HG02571 (cell line): ENCODE results near the gene PREX1.

Experiments used
- ATAC-seq: cut with Tn5 transposase; IDR thresholded peaks from one replicate; pipeline ENCODE4 v1.9.1; 2021; ENCODE audit warnings: mild to moderate bottlenecking, moderate library complexity; ENCODE audit not compliant: unreplicated experiment

The PREX1 gene

DNA sequence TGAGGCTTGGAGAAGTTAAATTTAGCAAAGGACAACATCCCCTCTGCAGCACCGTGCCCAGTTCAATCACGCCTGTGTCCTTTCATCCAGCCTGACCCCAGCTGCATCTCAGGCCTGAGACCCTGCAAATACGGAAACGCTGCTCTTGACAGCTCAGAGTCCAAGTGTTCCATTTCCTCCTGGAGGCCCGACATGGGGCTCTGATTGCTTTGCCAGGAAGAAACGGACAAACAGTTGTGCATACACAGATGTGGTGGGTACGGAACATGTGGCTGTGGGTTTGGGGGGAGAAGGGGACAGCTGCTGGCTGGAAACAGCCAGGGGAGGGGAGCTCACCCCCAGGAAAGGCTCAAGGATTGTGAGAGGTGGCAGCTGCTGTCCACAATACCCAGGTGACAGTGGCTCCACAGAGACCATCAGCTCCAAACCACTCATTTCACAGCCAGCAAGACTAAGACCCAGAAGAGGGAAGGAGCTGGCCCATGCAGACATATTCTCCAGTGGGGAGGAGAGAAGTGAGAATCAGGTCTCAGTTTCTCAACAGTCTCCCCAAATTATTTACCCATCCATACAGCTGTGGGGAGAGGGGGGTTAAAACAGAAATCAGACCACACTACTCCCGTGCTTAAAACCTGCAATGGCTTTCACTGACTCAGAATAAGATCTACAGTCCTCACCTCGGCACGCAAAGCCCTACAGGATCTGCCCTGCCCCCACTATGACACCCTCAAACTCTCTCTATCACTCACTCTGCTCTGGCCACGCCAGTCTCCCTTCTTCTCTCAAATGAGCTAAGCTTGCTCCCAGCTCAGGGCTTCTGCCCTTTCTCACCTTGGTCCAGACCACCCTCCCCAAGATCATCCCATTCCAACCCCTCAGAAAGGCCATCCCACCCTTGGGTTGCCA, 89.1 kb downstream of the PREX1 start:
- ATAC-seq = peak; percentile 54

GRCh38 chr20:48738094-48738398, 89.8 kb downstream of the PREX1 start:
- no peak for ATAC-seq

- ATAC-seq = no peak
These were observed 90.2 kb downstream of the PREX1 start for GRCh38 chr20:48737434-48738093.

DNA sequence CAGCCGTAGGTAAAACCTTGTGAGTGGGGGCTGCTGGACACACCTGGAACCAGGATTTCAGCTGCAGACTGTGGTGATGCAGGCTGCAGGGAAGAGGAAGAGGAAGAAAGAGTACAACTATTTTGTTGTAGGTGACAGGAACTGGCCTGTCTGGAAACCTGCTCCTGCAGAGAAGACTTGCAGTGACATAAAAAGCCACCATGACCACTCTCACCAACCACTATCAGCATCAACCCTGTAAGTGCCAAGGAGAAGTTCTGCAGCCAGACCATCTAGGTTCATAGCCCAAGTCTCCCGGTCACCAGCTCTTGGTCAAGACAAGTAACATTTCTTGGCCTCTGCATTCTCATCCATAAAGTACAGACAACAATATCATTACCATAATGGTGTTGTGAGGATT, 91.2 kb downstream of the PREX1 start:
- ATAC-seq = no peak

- ATAC-seq = no peak
These were observed 91.6 kb downstream of the PREX1 start for GRCh38 chr20:48736231-48736630.

GRCh38 chr20:48735112-48735511, 92.7 kb downstream of the PREX1 start:
- no peak for ATAC-seq

DNA sequence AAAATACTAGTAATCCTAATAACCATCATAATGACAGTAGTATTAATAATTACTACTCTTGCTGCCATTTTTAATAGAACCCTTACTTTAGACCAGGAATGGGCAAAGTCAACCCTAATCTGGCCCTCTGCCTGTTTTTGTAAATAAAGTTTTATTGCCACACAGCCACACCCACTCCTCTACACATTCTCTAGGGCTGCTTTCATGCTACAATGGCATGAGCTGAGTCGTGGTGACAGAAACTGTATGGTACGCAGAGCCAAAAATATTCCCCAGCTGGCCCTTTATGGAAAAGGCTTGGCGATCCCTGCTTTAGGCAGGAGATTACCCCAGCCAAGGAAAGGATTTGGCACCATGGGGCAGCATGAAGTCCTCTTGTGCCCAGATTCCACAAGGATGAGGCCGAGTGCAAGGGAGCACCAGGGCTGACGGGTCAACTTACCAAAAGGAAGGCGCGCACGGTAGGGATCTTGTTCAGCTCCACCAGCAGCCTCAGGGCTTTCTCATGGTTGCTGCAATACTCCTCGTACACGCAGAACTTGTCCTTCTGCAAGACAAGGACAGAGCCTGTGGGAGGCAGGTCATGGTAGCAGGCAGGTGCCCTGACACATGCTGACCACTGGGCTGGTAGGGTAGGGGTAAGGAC, 93.6 kb downstream of the PREX1 start:
- ATAC-seq = no peak

DNA sequence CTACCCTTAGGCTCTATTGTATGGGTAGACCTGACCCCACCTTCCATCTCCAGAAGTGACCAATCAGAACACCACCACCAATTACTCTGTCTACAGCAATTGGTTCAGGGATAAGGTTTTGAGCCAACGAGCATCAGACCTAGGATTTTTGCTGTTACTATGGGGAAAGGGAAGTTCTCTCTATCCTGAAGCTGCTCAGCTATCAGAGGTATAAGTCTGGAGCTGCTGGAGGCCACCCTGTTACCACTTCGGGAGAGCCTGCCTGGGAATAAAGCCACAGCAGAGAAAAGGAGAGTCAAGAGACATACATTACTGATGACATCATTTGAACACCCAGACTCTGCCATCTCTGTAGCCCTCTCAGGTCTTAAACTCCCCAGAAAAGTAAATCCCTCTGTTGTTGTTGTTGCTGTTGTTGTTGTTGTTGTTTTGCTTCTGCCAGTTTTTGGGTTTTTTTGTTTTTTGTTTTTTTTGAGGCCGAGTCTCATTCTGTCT, 94.5 kb downstream of the PREX1 start:
- ATAC-seq = no peak

DNA sequence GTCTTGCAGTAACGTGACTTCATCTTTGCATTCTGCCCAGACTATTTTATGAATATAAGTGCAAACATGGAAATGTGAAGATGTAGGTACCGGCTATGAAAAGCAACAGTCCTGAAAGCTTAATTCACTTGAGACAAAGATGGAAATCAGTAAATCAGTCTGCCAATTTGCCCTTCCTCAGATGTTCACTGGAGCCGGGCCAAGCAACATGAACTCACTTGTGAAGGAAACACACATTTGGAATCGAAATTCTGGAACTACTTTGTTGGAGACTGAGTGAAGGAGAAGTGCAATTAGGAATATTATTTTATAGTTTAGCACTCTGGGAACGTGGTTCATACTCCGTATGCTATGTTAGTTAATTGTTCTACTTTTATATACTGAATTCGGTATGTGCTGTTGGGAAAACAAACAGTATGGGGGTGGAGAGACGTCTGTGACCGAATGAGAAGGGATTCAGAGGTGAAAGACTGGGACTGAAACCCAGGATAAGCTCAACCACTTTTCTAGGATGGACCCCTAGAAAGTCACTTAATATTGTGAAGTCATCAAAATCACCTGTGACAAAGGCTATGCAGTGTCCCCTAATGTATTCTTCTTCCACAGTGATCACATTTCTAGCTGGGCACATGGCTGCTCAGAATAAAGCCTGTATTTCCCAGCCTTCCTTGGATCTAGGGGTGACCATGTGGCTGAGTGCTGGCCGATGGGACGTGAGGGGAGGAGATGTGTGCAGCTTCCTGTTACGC, 95.5 kb downstream of the PREX1 start:
- no peak for ATAC-seq

- ATAC-seq = no peak
These were observed 96.3 kb downstream of the PREX1 start for GRCh38 chr20:48731536-48731935.

DNA sequence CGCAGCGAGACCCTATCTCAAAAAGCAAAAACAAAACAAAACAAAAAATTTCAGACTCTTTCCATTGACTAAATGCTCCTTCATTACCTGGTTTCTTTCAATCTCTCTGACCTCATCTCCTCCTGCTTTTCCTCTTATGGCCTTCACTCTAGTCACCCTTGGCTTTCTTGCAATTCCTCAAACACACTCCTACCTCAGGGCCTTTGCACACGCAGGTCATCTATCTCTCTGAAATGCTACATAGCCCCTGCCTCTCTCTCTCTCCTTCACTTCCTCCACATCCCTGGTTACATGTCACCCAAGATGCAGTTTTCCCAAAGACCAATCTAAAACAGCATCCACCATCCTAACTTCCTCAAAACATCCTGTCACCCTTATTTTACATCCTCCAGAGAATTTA, 96.8 kb downstream of the PREX1 start:
- ATAC-seq = no peak

DNA sequence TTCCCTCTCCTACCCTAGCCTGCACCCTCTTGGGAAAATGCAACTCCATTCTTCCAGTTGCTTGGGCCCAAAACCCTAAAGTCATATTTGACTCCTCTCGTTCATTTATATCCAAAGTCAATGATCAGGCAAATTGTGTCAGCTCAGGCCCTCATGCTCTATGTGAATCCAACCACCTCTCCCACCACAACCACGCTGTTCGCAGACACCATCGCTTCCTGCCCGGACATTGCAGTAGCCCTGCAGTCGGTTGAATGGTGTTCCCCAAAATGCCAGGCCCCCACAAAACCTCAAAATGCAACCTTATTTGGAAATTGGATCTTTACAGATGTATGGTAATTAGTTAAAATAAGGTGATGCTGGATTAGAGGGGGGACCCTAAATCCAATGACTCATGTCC, 98.3 kb downstream of the PREX1 start:
- no peak for ATAC-seq

GRCh38 chr20:48728042-48728825, 99.6 kb downstream of the PREX1 start:
- ATAC-seq = no peak

DNA sequence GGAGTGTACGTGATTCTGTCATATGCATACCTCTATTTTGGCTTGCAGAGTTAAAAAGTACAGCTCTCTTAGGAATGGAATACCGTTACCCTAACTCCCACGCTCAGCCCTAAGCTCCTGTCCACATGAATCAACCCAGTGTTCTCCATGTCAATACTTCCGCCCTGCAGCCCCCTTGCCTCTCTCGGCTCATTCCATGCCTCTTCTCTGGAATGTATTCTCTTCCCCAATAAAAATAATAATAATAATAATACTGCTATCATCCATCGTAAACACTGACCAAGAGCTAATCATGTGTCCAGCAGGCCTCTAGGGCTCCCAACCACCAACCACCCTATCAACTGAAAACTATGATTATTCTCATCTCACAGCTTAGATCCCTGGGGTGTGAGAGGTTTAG, 100.6 kb downstream of the PREX1 start:
- ATAC-seq = no peak

- no peak for ATAC-seq
These were observed 102.2 kb downstream of the PREX1 start for GRCh38 chr20:48725555-48725991.

- ATAC-seq = no peak
These were observed 102.8 kb downstream of the PREX1 start for GRCh38 chr20:48724891-48725554.

GRCh38 chr20:48724382-48724781, 103.4 kb downstream of the PREX1 start:
- no peak for ATAC-seq

DNA sequence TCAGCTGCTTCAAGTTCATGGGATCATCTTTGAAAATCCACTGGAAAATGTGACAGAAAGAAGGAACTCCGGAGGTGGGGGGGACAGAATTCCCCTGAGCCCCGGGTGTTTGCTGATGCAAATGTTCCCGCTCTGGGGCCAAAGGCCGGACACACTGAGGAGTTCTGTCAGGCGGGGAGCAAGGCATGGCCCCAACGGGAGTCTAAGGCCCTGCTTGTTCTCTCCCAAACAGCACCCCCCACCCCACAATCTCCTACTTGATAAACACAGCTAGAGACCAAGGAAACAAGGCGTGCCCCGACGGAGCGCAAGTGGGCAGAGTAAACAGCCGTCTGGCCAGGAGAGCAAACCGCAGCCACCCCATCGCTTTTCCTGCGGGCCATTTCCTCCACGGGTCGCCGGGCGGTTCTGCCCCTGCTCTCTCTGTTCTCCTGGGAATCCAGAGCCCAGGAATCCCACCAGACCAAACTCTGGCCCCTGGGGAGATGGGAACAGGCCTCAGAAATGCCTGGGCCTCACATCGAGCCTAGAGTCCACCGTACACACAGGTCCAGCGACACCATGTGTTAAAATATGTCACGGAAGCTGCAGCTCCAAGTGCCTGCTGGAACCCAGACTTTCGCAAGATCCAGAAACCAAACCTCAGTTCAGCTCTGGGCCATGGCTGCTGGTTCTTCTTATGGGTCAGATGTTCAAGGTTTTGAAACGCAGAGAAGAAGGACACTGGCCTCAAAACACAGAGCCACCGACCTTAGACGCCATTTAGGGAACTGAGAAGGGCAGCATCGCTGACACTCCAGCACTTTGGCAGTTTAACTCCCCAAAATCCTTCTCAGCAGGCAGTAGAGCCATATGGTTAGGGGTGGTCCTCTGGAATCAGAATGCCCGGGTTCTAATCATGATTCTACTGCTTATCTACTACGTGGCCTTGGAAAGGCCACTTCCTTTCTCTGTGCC, 104.2 kb downstream of the PREX1 start:
- ATAC-seq = no peak
